UCSD-AML1 (cell line): ENCODE results near the gene RTKN.
"Not testable (repeated sequence)": the region's sequence is repeated elsewhere in the genome, so short reads cannot be mapped to it uniquely, and the experiment has no call there.

Experiments
- DNase-seq: peaks from one replicate; lab custom pipeline; 2025; ENCODE audit not compliant: unreplicated experiment; lab: John Stamatoyannopoulos, UW

RTKN gene

DNA sequence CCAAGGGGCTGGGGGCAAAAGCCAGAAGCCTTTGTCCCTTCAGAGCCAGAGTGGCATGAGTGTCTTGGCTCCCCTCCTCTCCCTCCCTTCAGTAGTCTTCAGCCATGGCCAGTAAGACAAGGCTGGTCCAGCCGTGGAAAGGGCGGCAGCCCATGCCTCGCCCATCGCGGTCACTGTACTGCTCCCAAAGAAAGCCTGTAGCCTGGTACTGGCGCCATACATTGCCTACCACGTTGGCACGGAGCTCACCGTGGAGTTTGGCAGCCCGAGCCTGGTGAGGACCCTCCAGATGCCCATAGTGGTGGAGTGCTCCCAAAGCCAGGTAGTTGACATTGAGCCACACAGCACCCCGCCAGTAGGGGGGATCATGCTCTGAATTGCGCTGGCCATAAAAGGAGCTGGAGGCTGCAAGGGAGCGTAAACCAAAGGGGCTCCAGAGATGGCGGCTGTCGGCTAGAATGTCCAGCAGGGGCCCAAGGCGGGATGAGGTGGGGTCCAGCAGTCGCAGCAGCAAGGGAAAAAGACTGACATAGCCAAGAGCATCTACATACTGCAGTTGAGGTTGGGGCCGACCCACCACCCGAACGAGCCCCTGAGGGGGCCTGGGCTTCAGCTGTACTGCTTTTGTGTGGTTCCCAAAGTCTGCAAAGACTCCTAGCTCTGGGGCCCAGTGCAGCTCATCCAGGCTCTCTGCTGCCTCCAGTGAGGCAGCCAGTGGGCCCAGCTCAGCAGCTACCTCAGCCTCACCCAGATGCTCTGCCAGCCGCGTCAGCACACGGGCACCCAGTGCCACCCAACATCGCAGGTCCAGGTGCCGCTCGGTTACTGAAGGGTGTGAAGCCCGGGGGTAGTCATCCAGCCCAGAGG lies 19.7 kb upstream of the RTKN start:
- DNase-seq = no peak

DNA sequence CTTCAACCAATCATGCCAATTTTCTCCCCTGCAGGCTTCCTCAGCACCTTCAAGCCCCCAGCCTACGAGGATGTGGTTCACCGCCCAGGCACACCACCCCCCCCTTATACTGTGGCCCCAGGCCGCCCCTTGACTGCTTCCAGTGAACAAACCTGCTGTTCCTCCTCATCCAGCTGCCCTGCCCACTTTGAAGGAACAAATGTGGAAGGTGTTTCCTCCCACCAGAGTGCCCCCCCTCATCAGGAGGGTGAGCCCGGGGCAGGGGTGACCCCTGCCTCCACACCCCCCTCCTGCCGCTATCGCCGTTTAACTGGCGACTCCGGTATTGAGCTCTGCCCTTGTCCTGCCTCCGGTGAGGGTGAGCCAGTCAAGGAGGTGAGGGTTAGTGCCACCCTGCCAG lies 18.4 kb upstream of the RTKN start:
- DNase-seq = not testable (repeated sequence)

- not testable (repeated sequence) for DNase-seq
Measured at GRCh38 chr2:74459503-74460118, 17.9 kb upstream of the RTKN start.

DNA sequence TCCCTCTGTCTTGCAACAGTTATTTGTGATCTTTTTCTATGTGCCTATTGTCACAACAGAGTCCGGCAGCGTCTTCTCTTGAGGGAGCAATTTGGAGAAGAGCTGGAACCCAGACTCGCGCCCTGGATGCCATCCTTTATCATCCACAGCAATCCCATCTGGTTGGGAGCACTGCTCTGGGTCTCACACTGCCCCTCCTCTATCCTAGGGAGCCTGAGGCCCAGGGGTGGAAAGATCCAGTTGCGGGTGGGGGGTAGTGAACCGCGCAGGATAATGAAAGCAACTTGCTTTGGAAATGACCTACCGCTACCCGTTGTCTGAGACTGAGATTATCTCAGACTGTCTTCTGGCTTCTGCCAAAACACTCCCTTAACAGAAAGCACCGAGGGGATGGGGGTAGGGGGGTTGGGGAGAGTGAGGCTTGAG lies 17.2 kb upstream of the RTKN start:
- no peak for DNase-seq

GRCh38 chr2:74458132-74458937 lies 16.6 kb upstream of the RTKN start, which contains the start of gene WBP1:
WBP1 (plus strand) TSS chr2:74458438; CDS start chr2:74458603, 165 bp downstream.
- DNase-seq = peak; percentile 99

GRCh38 chr2:74457549-74458131 lies 15.9 kb upstream of the RTKN start:
- DNase-seq = peak; percentile 73

GRCh38 chr2:74457129-74457548 lies 15.4 kb upstream of the RTKN start:
- DNase-seq = no peak

DNA sequence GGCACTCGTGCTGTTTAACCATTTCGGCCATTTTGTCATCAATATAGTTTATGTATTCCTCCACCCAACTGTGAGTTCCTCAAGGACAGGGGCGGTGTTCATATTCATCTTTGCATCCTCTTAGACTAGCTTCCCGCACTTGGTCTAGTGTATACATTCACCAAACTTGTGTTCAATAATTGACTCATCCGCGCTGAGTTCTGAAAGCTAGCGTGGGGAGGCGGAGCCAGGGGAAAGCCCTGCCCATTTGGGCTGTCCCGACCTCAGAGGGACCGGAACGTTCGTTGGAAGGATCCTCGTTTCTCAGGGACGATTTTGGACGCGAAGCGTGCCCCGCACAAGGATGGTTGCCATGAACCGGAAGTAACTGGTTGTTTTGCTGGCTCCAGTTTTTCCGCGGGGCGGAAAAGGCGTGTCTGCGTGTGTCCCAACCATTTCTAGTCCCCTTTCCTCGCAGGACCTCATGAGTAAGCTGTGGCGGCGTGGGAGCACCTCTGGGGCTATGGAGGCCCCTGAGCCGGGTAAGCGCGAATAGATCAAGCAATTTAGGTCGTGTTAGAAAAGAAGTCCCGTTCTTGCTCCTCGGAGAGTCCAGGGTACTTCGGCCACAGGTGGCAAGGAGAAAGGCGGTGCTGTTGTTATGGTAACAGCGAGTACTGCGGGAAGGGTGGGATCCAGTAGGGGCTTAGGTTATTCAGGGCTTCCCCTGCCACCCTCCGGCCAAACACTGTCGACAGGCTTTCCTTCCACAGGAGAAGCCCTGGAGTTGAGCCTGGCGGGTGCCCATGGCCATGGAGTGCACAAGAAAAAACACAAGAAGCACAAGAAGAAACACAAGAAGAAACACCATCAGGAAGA lies 13.1 kb upstream of the RTKN start, which contains the start of gene INO80B:
TSS of gene INO80B (plus strand) at position 434 of the 858 bp plus-strand sequence. CDS start at position 464, 30 bp downstream.
- DNase-seq = peak; percentile 96

DNA sequence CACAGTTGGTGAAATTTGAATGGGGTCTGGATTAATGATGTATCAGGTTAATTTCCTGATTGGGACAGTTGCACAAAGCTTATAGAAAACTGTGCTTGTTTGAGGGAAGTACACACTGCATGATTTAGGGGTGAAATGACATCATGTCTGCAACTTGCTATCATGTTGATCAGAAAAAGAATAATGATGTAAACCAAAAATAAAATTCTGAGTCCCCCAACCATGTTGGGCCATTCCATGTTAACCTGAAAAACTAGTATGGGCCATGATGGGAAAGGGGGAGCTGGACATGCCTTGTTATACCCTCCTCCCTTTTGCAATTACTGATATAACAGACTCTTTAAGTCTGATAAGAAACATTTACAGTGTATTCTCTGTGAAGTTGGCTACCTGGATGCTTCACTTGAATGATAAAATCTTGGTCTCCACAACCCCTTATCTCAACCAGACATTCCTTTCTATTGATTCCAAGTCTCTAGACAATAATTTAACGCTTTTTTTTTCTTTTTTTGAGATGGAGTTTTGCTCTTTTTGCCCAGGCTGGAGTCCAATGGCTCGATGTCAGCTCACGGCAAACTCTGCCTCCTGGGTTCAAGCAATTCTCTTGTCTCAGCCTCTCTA lies 8.9 kb upstream of the RTKN start:
- no peak for DNase-seq

GRCh38 chr2:74448771-74449170 lies 7.0 kb upstream of the RTKN start:
- no peak for DNase-seq

DNA sequence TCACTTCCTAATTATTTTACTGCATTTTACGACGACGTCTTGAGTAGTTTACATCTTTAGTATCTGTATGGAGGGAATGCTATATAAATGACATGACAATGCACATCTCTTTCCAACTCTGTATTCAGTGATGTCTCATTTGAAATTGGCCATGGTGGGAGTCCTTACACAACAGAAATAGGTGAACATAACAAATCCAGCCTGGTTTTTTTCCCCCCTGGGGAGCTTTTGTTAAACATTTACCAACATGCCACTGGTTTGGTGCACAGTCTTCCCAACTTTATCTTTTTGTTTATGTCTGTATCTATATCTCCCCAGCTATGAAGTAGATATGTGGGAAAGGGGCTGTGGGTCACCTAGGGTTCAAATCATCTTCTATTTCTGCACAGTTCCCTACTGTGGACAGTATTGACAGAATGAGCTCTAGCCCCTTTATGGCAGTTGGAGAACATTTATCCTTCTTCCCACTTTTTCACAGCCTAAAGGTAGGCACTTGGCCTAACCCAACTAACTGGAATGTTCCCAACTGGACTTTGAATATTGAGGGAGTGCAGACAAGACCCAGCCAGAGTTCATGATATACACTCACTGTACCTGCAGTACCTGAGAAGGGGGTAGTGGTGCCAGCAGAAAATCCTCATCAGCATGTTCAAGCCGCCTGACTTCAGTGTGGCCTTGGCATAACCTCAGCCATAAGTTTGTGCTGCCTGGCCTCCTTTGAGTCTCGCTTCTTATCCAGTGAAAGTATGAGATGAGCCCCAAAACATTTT lies 5.7 kb upstream of the RTKN start:
- DNase-seq = no peak

GRCh38 chr2:74444498-74445318 lies 3.0 kb upstream of the RTKN start:
- no peak for DNase-seq

- DNase-seq = not testable (repeated sequence)
Measured at GRCh38 chr2:74442483-74443297, 953 bp upstream of the RTKN start.

DNA sequence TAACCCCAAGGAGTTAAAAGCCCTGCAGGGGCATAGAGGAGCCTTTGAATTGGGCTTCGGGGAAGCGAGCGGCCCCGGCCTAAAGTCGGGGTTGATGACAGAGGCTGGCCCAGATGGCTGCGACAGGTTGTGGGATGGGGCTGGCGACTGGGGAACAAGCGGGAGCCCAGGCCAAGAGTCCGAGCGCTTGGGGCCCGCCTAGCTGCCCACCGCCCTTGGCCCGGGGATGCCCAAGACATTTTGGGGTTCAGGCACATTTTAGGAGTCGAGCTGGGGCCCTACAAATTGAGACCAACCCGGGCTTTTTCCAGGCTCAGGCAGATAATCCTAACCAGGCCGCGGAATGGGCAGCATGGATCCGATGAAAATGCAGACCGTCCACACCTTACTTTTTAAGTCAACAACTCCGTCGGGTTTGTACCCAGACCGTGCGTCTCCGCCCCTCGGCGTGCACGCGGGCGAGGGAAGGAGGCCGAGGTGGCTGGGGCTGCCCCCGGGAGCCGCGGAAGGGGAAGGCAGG lies 507 bp downstream of the RTKN start:
- no peak for DNase-seq

DNA sequence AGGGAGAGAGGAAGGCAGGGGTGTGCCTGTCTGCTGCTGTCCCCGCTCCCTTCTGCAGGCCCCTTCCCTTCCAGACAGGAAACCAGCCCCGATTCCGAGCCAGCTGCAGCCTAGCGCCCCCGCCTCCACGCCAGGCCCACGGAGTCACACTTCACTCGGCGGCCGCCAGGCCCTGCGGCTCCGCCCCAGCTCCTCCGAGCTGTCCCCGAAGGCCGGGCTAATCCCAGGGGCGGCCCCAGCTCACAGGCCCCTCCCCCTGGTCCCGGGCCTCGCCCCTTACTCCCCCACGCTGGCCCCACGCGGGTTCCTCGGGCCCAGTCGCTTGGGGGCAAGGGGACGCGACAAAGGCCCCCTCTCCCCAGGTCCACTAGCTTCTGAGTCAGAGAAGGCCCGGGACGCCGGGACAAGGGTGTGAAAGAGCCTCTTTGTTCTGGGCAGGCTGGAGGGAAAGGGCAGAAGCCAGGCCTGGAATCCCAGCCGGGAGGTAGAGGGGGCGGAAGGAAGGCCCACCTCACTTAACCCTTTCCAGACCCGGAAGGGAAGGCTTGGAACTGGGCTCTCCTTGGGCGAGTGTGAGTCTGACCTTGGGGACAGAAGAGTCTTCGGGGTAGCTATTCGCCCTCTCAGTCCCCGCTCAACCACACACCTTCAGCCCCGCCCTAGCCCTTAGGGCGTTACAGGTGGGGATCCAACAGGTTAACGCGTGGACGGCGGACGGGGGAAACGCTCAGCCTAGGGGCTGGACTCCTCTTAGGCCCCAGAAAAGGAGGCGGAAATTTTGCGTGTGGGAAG lies 1.2 kb downstream of the RTKN start:
- peak; percentile 91 for DNase-seq

- DNase-seq = no peak
Measured at GRCh38 chr2:74439803-74440377, 1.8 kb downstream of the RTKN start.
